Measurements from ENCODE around the gene DFFB.

- no peak for TF ChIP-seq CTCF (conservative IDR thresholded peaks at IDR 0.05; ENCODE audit: low read depth, low read length)
- TF ChIP-seq BHLHE40 (IDR thresholded peaks at IDR 0.05; ENCODE audit: low read depth, low read length): no peak
Observed at GRCh38 chr1:3928586-3928985, 71.3 kb downstream of the DFFB start.
